Hippocampal formation (tissue), 2 donors: ENCODE data around the gene ACTL6B.

ENCODE experiments used
- DNase-seq, 2 donors: peaks; one replicate each; lab custom pipeline; 2025; lab: John Stamatoyannopoulos, UW

Gene ACTL6B

DNA sequence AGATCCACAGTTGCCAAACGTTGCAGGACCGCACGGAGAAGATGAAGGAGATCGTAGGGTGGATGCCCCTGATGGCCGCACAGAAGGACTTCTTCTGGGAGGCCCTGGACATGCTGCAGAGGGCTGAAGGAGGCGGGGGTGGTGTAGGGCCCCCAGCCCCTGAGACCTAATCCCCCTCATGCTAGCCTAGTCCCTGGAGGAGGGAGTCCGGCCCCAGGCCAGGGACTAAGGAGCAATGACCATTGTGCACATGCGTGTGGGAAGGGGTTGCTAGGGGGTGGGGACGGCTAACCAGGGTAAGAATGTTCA is 55.6 kb downstream of the ACTL6B start:
- DNase-seq = no peak

DNA sequence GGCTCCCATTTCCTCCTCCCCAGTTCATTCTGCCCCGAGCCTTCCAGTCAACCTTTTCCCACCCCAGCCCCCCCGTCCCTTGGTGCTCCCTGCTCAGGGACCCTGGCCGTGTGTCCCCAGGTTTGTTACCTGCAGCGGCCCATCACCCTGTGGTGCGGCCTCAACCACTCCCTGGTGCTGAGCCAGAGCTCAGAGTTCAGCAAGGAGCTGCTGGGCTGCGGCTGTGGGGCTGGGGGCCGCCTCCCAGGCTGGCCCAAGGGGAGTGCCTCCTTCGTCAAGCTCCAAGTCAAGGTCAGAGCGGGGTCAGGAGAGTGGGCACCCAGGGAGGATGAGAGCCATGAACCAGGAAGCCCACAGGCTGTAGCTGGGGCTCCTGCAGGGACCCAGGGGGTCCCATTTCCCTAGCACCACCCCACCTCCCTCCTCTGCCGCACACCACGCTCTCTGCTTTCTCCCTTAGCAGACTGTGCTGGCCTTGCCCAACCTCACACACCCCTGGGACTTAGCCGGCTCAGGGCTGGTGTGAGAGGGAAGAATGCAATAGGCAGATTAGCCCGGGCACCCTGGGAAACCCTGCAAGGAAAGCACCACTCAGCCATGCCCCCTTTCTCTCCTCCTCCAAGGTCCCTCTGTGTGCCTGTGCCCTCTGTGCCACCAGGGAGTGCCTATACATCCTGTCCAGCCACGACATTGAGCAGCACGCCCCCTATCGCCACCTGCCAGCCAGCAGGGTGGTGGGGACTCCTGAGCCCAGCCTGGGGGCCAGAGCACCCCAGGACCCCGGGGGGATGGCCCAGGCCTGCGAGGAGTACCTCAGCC is 56.1 kb downstream of the ACTL6B start:
- no peak for DNase-seq

DNA sequence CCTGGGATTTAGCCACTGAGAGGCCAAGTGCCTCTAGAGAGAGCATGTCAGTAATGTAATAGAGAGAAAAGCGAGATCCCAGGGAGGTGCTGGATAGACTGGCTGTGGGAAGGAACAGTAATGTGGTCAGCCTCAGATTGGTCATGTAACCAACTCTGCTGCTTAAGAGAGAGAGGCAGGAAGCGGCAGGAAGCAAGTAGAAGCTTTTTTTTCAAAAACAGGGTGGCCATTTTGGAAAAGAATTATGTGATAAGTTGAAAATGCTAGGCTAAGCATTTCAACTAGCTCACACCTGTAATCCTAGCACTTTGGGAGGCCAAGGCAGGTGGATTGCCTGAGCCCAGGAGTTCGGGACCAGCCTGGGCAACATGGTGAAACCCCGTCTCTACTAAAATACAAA is 57.8 kb downstream of the ACTL6B start:
- DNase-seq = no peak

DNA sequence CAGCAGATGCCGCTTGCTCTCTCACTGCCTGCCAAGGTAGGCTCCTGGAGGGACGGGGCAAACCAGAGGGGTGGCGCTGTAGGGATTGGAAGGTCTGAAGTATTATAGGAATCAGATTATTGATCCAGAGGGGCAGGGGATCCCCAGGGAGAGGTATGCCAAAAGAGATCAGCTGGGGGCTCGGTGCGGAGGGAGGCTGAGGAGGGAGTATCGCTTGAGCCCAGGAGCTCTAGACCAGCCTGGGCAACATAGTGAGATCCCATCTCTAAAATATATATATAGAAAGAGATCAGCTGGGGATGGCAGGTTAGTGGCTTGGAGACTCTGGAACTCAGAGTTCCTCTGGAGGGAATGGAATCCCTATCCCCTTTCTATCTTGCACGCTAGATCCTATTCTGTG is 61.1 kb downstream of the ACTL6B start:
- no peak for DNase-seq
